GM18511 (cell line): ENCODE measurements around the gene MTRF1L.

ENCODE experiments used
- ATAC-seq: cut with Tn5 transposase; IDR thresholded peaks from one replicate; pipeline ENCODE4 v1.9.1; 2021; ENCODE audit warnings: mild to moderate bottlenecking, moderate library complexity; ENCODE audit not compliant: unreplicated experiment

The MTRF1L gene, protein sequence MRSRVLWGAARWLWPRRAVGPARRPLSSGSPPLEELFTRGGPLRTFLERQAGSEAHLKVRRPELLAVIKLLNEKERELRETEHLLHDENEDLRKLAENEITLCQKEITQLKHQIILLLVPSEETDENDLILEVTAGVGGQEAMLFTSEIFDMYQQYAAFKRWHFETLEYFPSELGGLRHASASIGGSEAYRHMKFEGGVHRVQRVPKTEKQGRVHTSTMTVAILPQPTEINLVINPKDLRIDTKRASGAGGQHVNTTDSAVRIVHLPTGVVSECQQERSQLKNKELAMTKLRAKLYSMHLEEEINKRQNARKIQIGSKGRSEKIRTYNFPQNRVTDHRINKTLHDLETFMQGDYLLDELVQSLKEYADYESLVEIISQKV

DNA sequence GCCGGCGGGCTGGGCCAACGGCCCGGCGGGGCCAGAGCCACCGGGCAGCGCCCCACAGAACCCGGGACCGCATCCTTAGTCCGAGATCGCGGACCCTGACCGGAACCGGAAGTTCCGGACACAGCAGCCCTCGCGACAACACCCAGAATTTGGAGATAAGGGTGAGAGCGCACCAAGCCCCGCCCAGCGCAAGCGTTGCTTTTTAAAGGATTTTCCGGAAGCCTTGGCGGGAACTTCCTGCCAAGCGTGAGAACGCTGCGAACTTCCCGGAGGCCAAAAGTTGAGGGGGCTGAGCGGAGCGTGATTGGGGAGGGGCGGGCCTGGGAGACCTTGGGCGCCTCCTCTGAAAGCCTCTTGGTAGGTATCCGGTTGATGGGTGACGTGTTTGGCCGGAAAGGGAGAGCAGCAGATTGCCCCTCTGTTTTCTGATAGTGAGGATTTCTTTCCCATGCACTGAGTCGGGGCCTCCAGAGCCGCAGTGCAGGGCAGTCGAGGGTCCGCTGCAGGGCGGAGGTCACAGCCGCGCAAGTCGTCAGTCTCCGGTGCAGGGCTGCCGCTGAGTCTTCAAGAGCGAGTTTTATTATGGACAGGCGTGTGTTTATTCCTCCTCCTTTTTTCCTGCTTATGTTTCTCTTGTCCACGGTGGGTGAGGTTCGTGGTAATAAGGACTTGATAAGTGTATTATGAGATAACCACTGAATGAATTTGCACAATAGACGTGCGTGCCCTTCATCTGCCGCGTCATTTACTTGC lies at the start of gene MTRF1L:
MTRF1L (minus strand) TSS at position 97 of the 753 bp plus-strand sequence; CDS start at position 73, 24 bp downstream.
- ATAC-seq: peak; percentile 94

DNA sequence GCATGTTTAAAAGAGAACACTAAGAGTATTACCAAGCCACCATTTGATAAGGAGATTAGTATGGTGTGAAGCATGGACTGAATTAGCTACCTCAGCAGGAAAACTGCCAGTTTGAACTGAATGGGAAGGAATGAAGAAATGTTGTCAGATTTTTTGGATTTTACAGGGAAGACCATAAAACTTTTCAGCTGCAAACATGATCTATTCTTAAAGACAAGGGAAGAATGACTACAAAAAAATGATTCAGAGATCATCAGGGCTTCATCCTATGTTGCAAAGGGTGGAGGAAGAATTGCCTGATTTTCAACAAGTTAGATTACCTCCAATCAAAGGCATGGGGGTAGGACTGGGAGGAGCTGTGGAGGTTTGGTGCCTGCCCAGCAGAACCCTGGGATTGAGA lies 49.3 kb upstream of the MTRF1L start:
- ATAC-seq: no peak

DNA sequence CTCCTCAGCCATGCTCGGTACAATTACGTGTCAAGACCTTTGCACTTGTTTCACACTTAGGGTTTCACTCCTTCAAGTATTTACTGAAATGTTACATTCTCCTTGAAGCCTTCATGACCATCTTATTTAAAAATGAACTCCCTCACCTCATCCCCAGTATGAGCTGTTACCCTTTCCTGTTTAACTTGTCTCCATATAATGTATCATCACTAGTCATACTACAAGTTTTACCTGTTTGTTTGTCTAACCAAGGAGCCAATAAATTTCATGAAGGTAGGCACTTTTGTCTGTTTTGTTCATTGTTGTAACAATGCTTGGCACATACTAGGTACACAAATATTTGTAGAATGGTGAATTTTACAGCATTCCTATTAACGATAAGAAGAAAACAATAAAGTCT lies 46.1 kb upstream of the MTRF1L start:
- no peak for ATAC-seq

DNA sequence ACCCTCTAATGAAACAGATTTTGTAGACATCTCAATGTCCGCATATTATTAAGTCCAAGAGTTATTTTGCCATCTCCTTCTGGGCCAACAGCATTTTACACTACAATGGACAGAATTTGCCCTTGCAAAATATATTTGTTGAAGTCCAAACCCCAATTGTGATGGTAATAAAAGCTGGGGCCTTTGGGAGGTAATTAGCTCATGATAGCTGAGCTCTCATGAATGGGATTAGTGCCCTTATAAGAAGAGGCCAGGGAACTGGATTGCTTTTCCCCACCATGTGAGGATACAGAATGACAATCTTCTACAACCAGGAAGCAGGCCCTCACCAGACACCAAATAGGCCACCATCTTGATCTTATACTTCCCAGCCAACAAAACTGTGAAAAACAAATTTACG lies 44.9 kb upstream of the MTRF1L start:
- no peak for ATAC-seq

DNA sequence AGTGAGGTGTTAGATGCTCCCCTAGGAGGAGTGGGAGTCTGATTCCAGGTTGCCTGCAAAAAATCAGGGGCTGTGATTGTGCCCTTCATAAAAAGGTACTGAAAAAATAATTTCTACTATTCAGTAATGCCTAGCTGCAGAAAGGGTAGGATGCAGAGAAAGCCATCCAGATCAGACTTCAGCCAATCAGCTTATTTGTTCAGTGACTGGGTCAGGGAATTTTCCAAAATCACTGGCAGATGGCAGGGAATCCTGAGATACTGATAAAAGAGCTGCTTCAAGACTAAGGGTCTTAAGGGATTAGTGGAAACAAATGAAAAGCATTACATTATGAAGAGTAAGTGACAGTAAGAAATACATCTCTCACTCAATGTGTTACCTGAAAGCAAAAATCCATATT lies 42.8 kb upstream of the MTRF1L start:
- ATAC-seq: no peak

DNA sequence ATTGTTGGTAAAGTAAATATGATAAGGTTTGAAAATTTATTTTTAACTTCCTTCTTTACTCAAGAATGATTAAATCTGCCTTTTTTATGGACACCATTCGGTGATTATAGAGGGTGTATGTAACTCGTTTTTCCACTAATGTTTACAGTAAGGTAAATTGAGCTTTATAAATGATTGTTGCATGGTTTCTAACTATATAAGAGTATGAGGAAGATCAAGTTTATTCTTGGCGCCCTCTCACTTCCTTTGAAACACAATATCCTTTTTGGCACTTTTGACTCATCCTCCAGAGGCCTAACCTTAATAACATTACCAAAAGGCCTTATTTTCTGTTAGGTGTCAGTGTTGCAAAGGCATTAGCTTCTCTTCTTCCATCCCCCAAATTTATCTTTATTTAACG lies 41.8 kb upstream of the MTRF1L start:
- no peak for ATAC-seq

DNA sequence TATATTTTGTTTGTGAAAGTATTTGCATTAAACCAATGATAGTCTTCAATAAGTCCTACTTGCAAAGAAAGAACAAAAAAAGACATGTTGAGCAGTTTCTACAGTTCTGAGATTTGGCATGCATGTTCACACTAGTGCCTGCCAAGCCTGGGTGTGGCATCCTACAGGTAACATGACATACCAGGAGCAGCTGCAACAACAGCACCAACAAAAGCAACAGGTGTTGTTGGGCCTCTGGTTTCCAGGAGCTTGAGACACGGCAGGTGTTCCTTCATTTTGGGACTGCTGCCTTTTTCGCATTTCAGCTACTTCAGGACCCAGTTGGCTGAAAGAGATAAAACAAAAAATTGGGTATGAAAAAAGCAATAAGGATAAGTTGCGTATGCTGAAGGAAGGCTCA lies 41.2 kb upstream of the MTRF1L start:
- ATAC-seq: no peak

DNA sequence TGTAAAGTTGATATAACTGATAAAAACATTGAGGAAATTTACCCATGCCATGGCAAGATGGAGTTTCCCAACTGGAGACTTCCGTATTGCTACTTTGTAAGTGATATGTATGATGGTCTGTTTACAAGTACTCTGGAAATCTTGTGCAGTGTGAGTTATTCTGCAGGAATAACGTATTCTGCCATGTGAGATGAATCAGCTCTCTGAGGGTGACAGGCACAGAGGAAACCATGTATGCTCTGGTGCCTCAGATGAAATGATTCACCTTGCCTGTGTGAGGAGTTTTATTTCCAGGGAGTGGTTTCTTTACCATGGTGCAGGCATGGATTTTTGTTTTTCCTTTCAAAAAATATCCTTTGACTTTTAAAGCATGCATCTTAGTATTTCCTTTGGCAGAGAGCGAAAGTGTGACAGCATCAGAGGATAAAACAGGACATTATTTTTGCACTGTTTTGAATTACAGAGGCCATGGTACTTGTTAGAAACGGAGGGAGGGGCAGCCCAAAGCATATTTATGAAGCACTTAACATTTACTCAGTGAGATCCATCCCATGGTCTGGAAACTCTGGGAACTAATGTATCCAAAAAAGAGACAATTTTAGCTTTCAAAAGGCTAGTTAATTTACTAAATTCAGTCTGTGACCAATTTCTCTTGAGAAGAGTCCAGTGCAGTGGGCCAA lies 36.0 kb upstream of the MTRF1L start:
- ATAC-seq: no peak

DNA sequence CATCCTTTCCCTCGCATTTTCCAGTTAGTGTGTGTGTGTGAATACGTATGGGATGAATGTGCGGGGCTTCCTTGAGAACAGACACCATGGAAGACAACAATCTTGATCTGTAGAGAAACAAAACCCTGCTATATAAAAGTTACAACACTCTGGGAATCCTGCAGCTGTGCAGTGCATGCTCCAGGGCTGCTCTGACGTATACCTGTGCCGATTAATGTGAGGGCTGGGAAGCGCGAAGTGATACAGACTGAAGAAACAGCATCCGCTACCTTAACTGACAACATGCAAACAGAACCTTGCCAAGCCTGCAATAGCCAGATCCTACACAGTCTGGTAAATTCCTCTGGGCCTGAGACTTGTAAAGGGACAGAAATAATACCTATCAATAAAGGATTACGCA lies 31.6 kb upstream of the MTRF1L start:
- ATAC-seq: no peak

DNA sequence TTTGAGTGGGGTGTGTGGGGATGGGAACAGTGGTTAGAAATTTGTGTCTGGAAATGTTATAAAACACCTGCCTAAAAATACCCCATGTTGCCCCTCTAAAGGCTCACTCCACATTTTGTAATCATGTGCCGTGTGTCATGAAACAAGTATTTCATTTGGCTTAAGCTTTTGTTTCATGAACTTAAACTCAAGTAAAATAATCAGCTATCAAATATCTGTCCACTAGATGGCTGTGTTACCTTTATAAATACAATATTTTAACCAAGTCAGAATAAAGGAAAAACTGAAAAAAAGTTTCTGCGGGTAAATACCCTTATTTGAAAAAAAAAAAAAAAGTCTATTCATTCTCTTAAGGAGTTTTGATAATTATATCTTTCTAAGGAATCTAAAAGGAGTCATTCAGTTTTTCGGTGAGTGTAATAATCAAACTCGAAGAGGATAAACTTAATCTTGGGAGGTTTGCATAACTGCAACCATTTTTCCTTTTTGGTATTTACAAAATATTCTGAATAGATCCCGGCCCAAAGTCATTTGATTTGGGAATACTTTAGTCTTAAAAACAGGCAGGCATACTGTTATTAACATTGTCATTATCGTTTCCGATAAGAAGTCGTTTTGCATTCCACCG lies 29.9 kb upstream of the MTRF1L start:
- no peak for ATAC-seq

DNA sequence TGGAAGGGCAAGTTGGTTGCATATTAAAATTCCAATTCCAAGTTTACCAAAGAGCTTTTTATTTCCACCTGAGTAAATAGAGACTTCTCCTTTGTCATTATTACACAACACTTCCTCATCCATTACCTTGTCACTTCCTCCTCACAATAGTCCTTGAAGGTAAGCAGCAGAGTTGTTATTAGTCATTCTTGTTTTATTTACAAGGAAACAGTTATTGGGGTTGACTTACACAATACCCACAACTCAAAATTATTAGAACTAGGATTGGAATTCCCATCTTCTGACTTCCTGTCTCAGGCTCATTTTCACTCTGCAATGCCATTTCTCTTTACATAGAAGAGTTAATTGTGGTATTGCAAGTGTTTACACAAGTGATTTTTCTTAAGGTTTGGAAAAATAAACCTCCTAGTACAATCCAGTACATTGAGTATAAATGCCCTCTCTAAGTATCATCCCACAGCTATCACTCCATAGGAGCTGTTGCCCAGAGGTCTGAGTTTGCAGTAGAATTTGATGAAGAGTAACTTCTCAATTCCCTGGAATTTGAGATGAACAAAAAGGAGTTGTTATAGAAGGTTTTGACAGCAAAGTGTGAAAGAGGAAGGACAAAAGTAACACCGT lies 28.9 kb upstream of the MTRF1L start:
- ATAC-seq: no peak

DNA sequence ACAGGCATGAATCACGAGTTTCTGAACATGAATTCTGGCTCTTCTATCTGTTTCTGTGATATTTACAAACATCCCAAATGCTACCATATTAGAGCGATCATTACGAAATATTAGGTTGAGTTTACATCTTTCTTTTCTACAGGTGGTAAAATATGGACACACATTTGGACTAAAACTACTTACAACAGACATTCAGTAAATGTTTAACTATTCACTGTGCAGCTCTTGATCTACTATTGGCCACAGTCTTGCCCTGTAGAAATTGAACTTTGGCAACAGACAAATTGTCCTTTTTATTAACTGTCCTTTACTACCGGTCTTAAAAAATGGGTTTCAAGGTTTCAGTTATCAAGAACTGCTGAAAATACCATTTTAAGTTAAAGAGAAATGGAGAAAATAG lies 26.5 kb upstream of the MTRF1L start:
- ATAC-seq: no peak

DNA sequence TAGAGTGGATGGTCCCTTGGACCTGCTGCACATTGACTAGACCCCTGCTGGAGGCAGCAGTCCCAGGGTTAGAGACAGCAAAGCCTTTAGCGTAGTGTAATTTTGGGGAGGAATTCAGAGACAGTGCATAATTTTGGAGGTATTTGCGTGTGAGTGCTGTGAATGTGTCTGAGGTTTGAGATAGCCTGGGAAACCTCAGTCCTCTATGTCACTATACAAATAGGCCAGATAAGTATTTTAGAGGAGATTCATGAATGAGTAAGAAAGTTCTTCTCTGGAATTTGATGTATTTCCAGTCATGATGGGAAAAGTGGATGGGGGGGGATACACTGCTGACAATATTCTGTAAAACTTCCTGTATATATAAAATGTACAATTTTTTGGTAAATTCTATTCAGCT lies 25.8 kb upstream of the MTRF1L start:
- ATAC-seq: no peak

DNA sequence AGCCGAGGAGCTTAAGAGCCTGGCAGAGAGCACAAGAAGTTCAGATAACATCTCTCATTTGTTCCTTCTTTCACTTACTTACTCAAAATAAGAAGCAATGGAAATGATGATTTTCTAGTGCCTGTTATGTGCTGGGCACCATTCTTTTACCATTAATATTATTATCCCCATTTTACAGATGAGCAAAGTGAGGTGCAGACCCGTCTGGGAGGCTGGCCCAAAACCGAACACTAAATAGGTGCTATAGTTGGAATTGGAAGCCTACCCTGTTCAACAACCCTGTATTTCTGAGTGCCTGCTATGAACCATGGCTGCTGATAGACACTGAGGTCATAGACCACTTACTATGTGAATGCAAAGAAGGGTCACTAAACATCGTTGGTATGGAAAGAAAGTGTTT lies 25.0 kb upstream of the MTRF1L start:
- ATAC-seq: no peak

DNA sequence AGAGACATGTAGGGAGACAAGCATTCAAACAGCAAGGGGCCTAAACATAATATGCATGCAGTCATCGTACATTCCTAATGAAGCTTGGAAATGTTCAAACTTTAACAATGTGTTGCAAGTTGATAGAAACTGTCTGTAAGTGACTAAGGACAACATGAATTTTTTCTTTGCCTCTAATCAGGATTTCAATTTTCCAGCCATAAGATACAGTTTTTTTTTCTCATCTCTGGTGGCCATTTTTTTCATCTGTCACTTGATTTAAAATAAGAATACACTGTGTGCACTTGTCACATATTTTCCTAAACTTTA lies 22.2 kb upstream of the MTRF1L start:
- no peak for ATAC-seq

DNA sequence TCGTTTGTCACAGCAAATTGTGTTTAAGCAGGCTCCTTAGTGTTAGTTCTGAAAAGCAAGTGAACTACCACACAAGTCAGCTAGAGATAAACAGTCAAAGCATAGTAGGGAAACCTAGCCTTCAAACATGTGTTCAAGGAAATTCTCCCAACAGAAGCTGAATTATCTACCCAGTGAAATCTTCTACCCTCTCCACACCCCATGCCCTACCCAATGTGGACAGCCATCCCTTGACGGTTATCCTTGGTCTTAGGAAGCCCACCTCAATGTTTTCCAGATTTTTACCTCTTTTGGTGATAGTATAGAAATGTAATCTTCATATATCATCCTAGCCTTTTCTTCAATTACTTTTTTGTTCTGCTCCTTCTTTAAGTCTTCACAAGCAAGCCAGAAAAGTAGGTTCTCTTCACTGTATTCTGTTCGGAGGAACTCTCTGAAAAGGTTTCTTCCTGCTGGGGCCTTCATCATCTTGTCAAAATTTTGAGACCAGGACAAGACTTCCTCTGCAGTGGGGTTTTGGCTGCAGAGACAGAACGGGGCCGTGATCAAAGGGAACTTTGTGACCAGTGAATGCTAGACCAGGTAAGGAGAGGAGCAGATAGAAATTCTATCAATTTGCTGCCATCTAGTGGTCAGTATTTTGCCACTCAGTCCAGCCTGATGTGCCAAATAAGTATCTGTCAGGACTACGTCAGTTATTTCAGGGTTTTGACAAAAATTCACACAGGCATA lies 21.6 kb upstream of the MTRF1L start:
- peak; percentile 99 for ATAC-seq

DNA sequence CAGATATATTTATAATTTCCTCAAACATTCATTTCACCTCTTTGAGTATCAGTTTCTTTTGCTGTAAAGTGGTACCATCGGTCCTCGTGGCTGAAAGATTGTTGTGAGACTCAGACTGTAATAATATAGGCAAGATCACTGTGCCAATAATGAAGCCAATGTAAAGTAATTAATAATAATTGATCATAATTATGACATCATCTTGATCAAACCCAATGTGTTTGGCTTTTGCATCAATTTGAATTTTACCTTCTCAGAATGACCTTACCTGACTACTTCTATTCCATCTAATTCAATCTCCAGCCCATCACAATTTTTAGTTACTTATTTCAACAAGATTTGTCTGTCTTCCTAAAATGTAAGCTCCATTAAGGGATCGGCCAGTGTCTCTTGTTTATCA lies 15.8 kb upstream of the MTRF1L start:
- ATAC-seq: no peak

DNA sequence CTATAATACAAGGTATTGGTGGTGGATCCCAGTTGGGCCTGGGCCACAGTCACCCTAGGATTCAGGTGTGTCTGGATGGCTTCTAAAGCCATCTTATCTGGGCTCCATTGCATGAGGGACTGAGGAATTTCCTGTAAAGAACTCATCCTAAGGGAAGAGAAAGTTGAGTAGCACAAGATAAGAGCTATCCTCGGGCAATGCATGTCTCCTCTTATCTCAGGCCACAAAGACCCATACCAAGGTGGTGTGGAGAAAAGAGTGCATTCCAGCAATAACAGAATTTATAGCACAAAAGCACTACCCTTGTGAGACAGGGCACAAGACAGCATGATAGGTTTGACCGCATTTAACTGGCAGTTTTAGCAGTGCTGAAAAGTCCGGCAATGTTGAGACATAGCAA lies 14.3 kb upstream of the MTRF1L start:
- ATAC-seq: no peak

DNA sequence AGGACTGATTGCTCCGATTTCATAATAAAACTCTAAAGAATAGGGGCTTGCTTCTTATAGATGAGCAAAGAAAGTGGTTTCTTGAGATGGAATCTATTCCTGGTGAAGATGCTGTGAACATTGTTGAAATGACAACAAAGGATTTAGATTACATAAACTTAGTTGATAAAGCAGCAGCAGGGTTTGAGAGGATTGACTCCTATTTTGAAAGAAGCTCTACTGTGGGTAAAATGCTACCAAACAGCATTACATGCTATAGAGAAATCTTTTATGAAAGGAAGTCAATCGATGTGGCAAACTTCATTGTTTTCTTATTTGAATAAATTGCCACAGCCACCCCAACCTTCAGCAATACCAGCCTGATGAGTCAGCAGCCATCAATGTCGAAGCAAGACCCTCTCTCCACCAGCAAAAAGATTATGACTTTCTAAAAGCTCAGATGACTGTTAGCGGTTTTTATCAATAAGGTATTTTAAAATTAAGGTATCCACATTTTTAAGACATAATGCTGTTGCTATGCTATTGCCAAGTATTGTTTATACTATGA lies 12.7 kb upstream of the MTRF1L start:
- no peak for ATAC-seq

DNA sequence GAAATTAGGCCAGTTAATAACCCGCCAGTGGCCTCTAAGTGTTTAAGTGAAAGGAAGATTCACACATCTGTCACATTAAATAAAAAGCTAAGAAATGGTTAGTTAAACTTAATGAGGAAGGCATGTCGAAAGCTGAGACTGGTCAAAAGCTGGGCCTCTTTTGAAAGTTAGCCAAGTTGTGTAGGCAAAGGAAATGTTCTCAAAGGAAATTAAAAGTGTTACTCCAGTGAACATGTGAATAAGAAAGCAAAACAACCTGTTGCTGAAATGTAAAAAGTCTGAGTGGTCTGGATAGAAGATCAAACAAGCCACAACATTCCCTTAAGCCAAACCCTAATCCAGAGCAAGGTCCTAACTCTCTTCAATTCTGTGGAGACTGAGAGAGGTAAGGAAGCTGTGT lies 10.9 kb upstream of the MTRF1L start:
- no peak for ATAC-seq
